IMR-90 (cell line): ENCODE data around the gene NEU1. TPM values are rescaled to one million over a fixed set of nuclear protein-coding genes. Genes with fewer than 3 reads are reported as not detected.

Experiments
- ATAC-seq: fragments of 200-7000 bp; cut with Tn5 transposase; 2 replicates; pipeline ENCODE4 v1.9.1; 2020; ENCODE audit warnings: low read depth, mild to moderate bottlenecking, moderate library complexity
- BruUV-seq: library from RNA; stranded (reverse); fragments of 400-500 nt; replicated peaks from 2 replicates; lab custom pipeline; 2021; lab: Mats Ljungman, UMichigan
- CTCF ChIA-PET: fragments of 300-600 bp; formaldehyde crosslinking; extraction: SDS; loops from one replicate; lab custom pipeline; 2021; ENCODE audit warnings: antibody characterized with exemption; lab: Yijun Ruan, JAX
- POLR2A ChIA-PET: fragments of 300-600 bp; sonication (Branson Sonifier 250); formaldehyde crosslinking; loops from one replicate; lab custom pipeline; 2022; ENCODE audit warnings: antibody characterized with exemption; ENCODE audit not compliant: unreplicated experiment; lab: Charles Lee
- DNase-seq: peaks from one replicate; pipeline ENCODE4 v3.0.0; 2013
- H2AFZ ChIP-seq: replicated peaks from 2 replicates; pipeline ENCODE3; 2013; ENCODE audit warnings: low read length, mild to moderate bottlenecking; ENCODE audit not compliant: poor library complexity
- H2AK5ac ChIP-seq: 2 replicates; pipeline ENCODE4 v1.6.1; 2013; ENCODE audit warnings: low read depth, low read length, inconsistent platforms
- H2AK9ac ChIP-seq: replicated peaks from 2 replicates; pipeline ENCODE3; 2013; ENCODE audit warnings: mild to moderate bottlenecking, low read depth, low read length, moderate library complexity; ENCODE audit not compliant: poor library complexity
- H2BK120ac ChIP-seq: 2 replicates; pipeline ENCODE4 v1.6.1; 2013; ENCODE audit warnings: low read depth, low read length, inconsistent platforms
- H2BK15ac ChIP-seq: 3 replicates; pipeline ENCODE4 v1.6.1; 2013; ENCODE audit warnings: low read depth, low read length, inconsistent platforms
- H2BK20ac ChIP-seq: 2 replicates; pipeline ENCODE4 v1.6.1; 2013; ENCODE audit warnings: low read depth, mild to moderate bottlenecking, inconsistent platforms, low read length, moderate library complexity
- H2BK5ac ChIP-seq: 2 replicates; pipeline ENCODE4 v1.6.1; 2013; ENCODE audit warnings: mild to moderate bottlenecking, low read depth, low read length, inconsistent platforms; ENCODE audit not compliant: poor library complexity, severe bottlenecking
- H3K14ac ChIP-seq: replicated peaks from 2 replicates; pipeline ENCODE4 v1.6.1; 2013; ENCODE audit warnings: low read depth, low read length, inconsistent platforms
- H3K18ac ChIP-seq: 2 replicates; pipeline ENCODE4 v1.6.1; 2013; ENCODE audit warnings: low read depth, low read length, control low read depth
- H3K23ac ChIP-seq: 2 replicates; pipeline ENCODE4 v1.6.1; 2013; ENCODE audit warnings: low read depth, low read length, inconsistent platforms
- H3K27ac ChIP-seq: 2 replicates; pipeline ENCODE4 v1.5.1; 2013; ENCODE audit warnings: mild to moderate bottlenecking, control low read depth, low read length; ENCODE audit not compliant: insufficient read depth
- H3K27me3 ChIP-seq: 2 replicates; pipeline ENCODE4 v1.6.1; 2013; ENCODE audit warnings: low read length; ENCODE audit not compliant: control insufficient read depth, insufficient read depth
- H3K36me3 ChIP-seq: 2 replicates; pipeline ENCODE4 v1.6.1; 2013; ENCODE audit warnings: low read length, mixed read lengths; ENCODE audit not compliant: control insufficient read depth, insufficient read depth
- H3K4ac ChIP-seq: 2 replicates; pipeline ENCODE4 v1.6.1; 2013; ENCODE audit warnings: low read depth, low read length, inconsistent platforms
- H3K4me1 ChIP-seq: 2 replicates; pipeline ENCODE4 v1.6.1; 2013; ENCODE audit warnings: low read length, mixed read lengths; ENCODE audit not compliant: control insufficient read depth, insufficient read depth
- H3K4me2 ChIP-seq: 2 replicates; pipeline ENCODE4 v1.6.1; 2013; ENCODE audit warnings: low read depth, mild to moderate bottlenecking, control low read depth, low read length, moderate library complexity
- H3K4me3 ChIP-seq: 2 replicates; pipeline ENCODE4 v1.5.1; 2013; ENCODE audit warnings: low read depth, mild to moderate bottlenecking, control low read depth, low read length, moderate library complexity; ENCODE audit not compliant: insufficient read depth
- H3K56ac ChIP-seq: 2 replicates; pipeline ENCODE4 v1.6.1; 2013; ENCODE audit warnings: low read length, inconsistent platforms; ENCODE audit not compliant: insufficient read depth; ENCODE audit errors: extremely low read depth
- H3K79me1 ChIP-seq, 2 experiments: 2 replicates each; pipeline ENCODE4 v1.6.1; 2013; ENCODE audit warnings: low read length in 2 of 2, inconsistent platforms in 1 of 2, low read depth in 1 of 2
- H3K9ac ChIP-seq: 2 replicates; pipeline ENCODE4 v1.6.1; 2013; ENCODE audit warnings: low read depth, low read length, control low read depth
- H3K9me1 ChIP-seq: 2 replicates; pipeline ENCODE4 v1.6.1; 2013; ENCODE audit warnings: low read length, inconsistent platforms; ENCODE audit not compliant: insufficient read depth
- H3K9me3 ChIP-seq: 2 replicates; pipeline ENCODE4 v1.6.1; 2013; ENCODE audit warnings: low read length; ENCODE audit not compliant: control insufficient read depth, insufficient read depth
- H4K20me1 ChIP-seq: 2 replicates; pipeline ENCODE4 v1.6.1; 2013; ENCODE audit warnings: low read length, inconsistent platforms; ENCODE audit not compliant: insufficient read depth
- H4K5ac ChIP-seq: 2 replicates; pipeline ENCODE4 v1.6.1; 2013; ENCODE audit warnings: mild to moderate bottlenecking, low read depth, low read length, control low read depth
- H4K8ac ChIP-seq, 2 experiments: 2 replicates each; pipeline ENCODE4 v1.6.1; 2013; ENCODE audit warnings: low read depth in 2 of 2, low read length in 2 of 2, control low read depth in 1 of 2, inconsistent platforms in 1 of 2
- H4K91ac ChIP-seq: 2 replicates; pipeline ENCODE4 v1.6.1; 2013; ENCODE audit warnings: low read depth, low read length, inconsistent platforms; ENCODE audit not compliant: insufficient read depth
- CEBPB ChIP-seq: IDR thresholded peaks from 2 replicates; pipeline ENCODE4 v1.6.1; 2012; ENCODE audit warnings: low read depth, low read length, improper control_type of control experiment
- FOS ChIP-seq: fragments of 150-350 bp; IDR thresholded peaks from 2 replicates; pipeline ENCODE4 v1.6.1; 2016; ENCODE audit warnings: low read depth, low read length
- WGBS, 2 experiments: methylation state at CpG; one replicate each; pipeline versions ENCODE4 v1.1.5 to v1.1.7; 2013; ENCODE audit warnings: missing lambda C conversion rate in 2 of 2; ENCODE audit not compliant: insufficient read length in 1 of 2; ENCODE audit errors: extremely low coverage in 2 of 2; 5-methylcytosine and 5-hydroxymethylcytosine counted together
- dilution Hi-C: fragments of 300-500 bp; cut with HindIII; formaldehyde crosslinking; loops from one replicate; pipeline ENCODE4 v1.14.3; 2018; ENCODE audit warnings: low sequenced_read_pairs; ENCODE audit not compliant: unreplicated experiment
- in situ Hi-C: fragments of 300-500 bp; cut with MboI; formaldehyde crosslinking; loops from 3 replicates; pipeline ENCODE4 v1.14.3; 2019; ENCODE audit warnings: low sequenced_read_pairs, inconsistent platforms, mixed read lengths
- intact Hi-C: fragments of 100-400 bp; cut with micrococcal nuclease; formaldehyde crosslinking; loops from 2 replicates; pipeline ENCODE4 v1.10.0; 2022
- polyA plus RNA-seq, 3 experiments: library from polyadenylated mRNA; depleted of rRNA; stranded (reverse); fragments of >200 nt; gene quantifications; 2 replicates each; pipeline ENCODE4 v1.2.3, GENCODE V29; 2012; ENCODE audit warnings: low replicate concordance in 1 of 3
- total RNA-seq: library from RNA; depleted of rRNA; stranded (reverse); fragments of >200 nt; gene quantifications from 2 replicates; pipeline ENCODE4 v1.2.3, GENCODE V29; 2012

Gene NEU1
- total and polyA plus RNA-seq, 2 of the 4 experiments (the other 2 are of a cell fraction), result 28.5 to 36.2 TPM

- peaks cover 6% of the 10 kb centered on the region for H3K36me3 ChIP-seq
- H3K14ac ChIP-seq, result no peak overlapping the region
- TF ChIP-seq FOS (no peak), CEBPB (peak; percentile 10; the same call in 1 of the 2 replicates)
- H4K20me1 ChIP-seq, result peaks cover 17% of the 10 kb centered on the region
- CTCF ChIA-PET, result interaction anchor here (0.7 kb wide), 1 partner anchor 16 kb away, joined by 4 read pairs; no protein-coding TSS in a partner anchor
- H4K8ac ChIP-seq, result 0 out of 4 replicates have a peak overlapping the region, but pooled peaks of 1 of the 2 experiments have one; percentile 7
- H3K9me1 ChIP-seq, result no peaks in the 10 kb centered on the region
- WGBS, 2 experiments, result 80% methylated on average over 1 of the region's 15 CpGs; no CpG with 5 or more reads in 1 of the 2 experiments
- H3K9me3 ChIP-seq, result no peaks in the 10 kb centered on the region
- H3K4me1 ChIP-seq, result peaks cover 6% of the 10 kb centered on the region
- H3K79me1 ChIP-seq, result peaks cover 11 to 29% of the 10 kb centered on the region in 2 experiments; a peak in 2 of 4 replicates
- no peak overlapping the region for H2BK15ac ChIP-seq
- H3K4me3 ChIP-seq, result no peak overlapping the region
- POLR2A ChIA-PET, result no interaction called here
- intact Hi-C loops (loop anchor here (2.0 to 5.0 kb wide), 4 partner anchors 103 to 169 kb away; partner anchors contain the start of genes ABHD16A, C6orf47, DDAH2 and GPANK1), dilution Hi-C loops (no loop called here), in situ Hi-C loops (loop anchor here (10.0 kb wide), 2 partner anchors 147 to 287 kb away; partner anchors contain the start of genes ATP6V1G2, DDX39B, LY6G5C and NFKBIL1)
- no peak overlapping the region for H4K5ac ChIP-seq
- no peak overlapping the region for H3K4me2 ChIP-seq
- no peak overlapping the region for H3K27ac ChIP-seq
- H2AK9ac ChIP-seq, result no peak overlapping the region
- H3K23ac ChIP-seq, result no peak overlapping the region
- DNase-seq, result no peak
- ATAC-seq, result no peak
- H3K56ac ChIP-seq, result no peak overlapping the region
- no peak overlapping the region for H2BK120ac ChIP-seq
- BruUV-seq, result no TSS peak
- H3K18ac ChIP-seq, result no peak overlapping the region
- no peak overlapping the region for H2AK5ac ChIP-seq
- H3K4ac ChIP-seq, result no peak overlapping the region; the same call in 1 of the 2 replicates
- no peak overlapping the region for H4K91ac ChIP-seq
- H3K9ac ChIP-seq, result no peak overlapping the region
- no peaks in the 10 kb centered on the region for H3K27me3 ChIP-seq
- H2BK5ac ChIP-seq, result no peak overlapping the region
- H2AFZ ChIP-seq, result no peak overlapping the region
- no peak overlapping the region for H2BK20ac ChIP-seq
These were observed 31.0 kb downstream of the NEU1 start for GRCh38 chr6:31831350-31832215.
